ENCODE measurements around the gene PHB1. TPM values are rescaled to one million over a fixed set of nuclear protein-coding genes. Genes with fewer than 3 reads are reported as not detected.
A peak's percentile ranks its signal among the peaks of the same experiment; 100 is the strongest.
"Not testable (repeated sequence)": the region's sequence is repeated elsewhere in the genome, so short reads cannot be mapped to it uniquely, and the experiment has no call there.

The PHB1 gene
- total and polyA plus RNA-seq, 2 experiments from 2014 or later: 194 to 211 TPM

GRCh38 chr17:49389514-49390347 lies 25.0 kb downstream of the PHB1 start:
- H3K27ac ChIP-seq (ENCODE audit: low read depth); H3K4me3 Mint-ChIP-seq; H3K27me3 ChIP-seq (ENCODE audit: insufficient read depth); H3K4me3 ChIP-seq; ATAC-seq; DNase-seq (ENCODE audit: low spot score); H3K9me3 Mint-ChIP-seq; H3F3A ChIP-seq (replicated peaks; ENCODE audit: low read depth); H3K9me2 ChIP-seq (ENCODE audit: insufficient read depth); H4K20me1 ChIP-seq (replicated peaks; ENCODE audit: insufficient read depth); H3K27ac Mint-ChIP-seq; H3K79me2 ChIP-seq (replicated peaks; ENCODE audit: insufficient read depth); H3K4me1 Mint-ChIP-seq; H3K36me3 Mint-ChIP-seq (ENCODE audit: low read depth); H3K36me3 ChIP-seq (ENCODE audit: insufficient read depth); H3K4me1 ChIP-seq (ENCODE audit: insufficient read depth); H3K4me2 ChIP-seq: not testable (repeated sequence)
- H2AFZ ChIP-seq: peak overlapping the region; percentile 92
- peaks cover 12% of the 10 kb centered on the region for H3K27me3 Mint-ChIP-seq (ENCODE audit: insufficient read depth, low read depth, poor library complexity)

- peaks cover 2% of the 10 kb centered on the region; the same call in 2 of the 3 replicates for H3K4me1 Mint-ChIP-seq
- H3K4me3 Mint-ChIP-seq: no peak overlapping the region
- Histone ChIP-seq H3K27ac (ENCODE audit: low read depth) (no peak overlapping the region), H4K20me1 (replicated peaks; ENCODE audit: insufficient read depth) (no peaks in the 10 kb centered on the region), H3K9me2 (ENCODE audit: insufficient read depth) (no peaks in the 10 kb centered on the region), H3K27me3 (ENCODE audit: insufficient read depth) (no peaks in the 10 kb centered on the region), H3F3A (replicated peaks; ENCODE audit: low read depth) (no peaks in the 10 kb centered on the region), H3K4me2 (no peak overlapping the region), H2AFZ (no peak overlapping the region), H3K4me3 (no peak overlapping the region), H3K79me2 (replicated peaks; ENCODE audit: insufficient read depth) (no peaks in the 10 kb centered on the region), H3K4me1 (ENCODE audit: insufficient read depth) (no peaks in the 10 kb centered on the region), H3K36me3 (ENCODE audit: insufficient read depth) (no peaks in the 10 kb centered on the region)
- H3K27ac Mint-ChIP-seq: no peak overlapping the region
- peaks cover 12% of the 10 kb centered on the region for H3K27me3 Mint-ChIP-seq (ENCODE audit: insufficient read depth, low read depth, poor library complexity)
- ATAC-seq (no peak), DNase-seq (ENCODE audit: low spot score) (no peak)
- no peaks in the 10 kb centered on the region for H3K9me3 Mint-ChIP-seq
- no peaks in the 10 kb centered on the region for H3K36me3 Mint-ChIP-seq (ENCODE audit: low read depth)
- TF ChIP-seq REST (IDR thresholded peaks at IDR 0.05; ENCODE audit: unreplicated experiment) (no peak), EZH2 (IDR thresholded peaks at IDR 0.05; ENCODE audit: low read depth, unreplicated experiment) (no peak), ZNF331 (CRISPR knock-in tag; IDR thresholded peaks at IDR 0.05; ENCODE audit: low read depth) (no peak), ZNF462 (CRISPR knock-in tag; IDR thresholded peaks at IDR 0.05) (no peak), NANOG (IDR thresholded peaks at IDR 0.05; ENCODE audit: borderline replicate concordance) (no peak), JUNB (IDR thresholded peaks at IDR 0.05; ENCODE audit: unreplicated experiment) (no peak), EZH2phosphoT487 (IDR thresholded peaks at IDR 0.05; ENCODE audit: unreplicated experiment) (no peak)
These were observed 25.8 kb downstream of the PHB1 start for GRCh38 chr17:49388692-49389513.

All from GM23338 (cell line).